HFF-Myc (cell line): ENCODE measurements around the gene SLC38A1.

Experiments
- DNase-seq: peaks from one replicate; pipeline ENCODE4 v3.0.0-alpha.2; 2011; ENCODE audit warnings: low read depth; ENCODE audit errors: extremely low read depth
- H3K4me3 ChIP-seq: replicated peaks from 2 replicates; pipeline ENCODE4 v1.5.1; 2011; ENCODE audit warnings: low read depth, mild to moderate bottlenecking, control low read depth, low read length
- TF ChIP-seq, protein P1 (sequence below): IDR thresholded peaks from 2 replicates; pipeline ENCODE4 v1.5.1; 2012; ENCODE audit warnings: mild to moderate bottlenecking, low read depth, low read length, control low read depth; ENCODE audit errors: missing control alignments

Gene SLC38A1

GRCh38 chr12:46269429-46270241 lies 792 bp upstream of the SLC38A1 start:
- TF ChIP-seq, protein P1, sequence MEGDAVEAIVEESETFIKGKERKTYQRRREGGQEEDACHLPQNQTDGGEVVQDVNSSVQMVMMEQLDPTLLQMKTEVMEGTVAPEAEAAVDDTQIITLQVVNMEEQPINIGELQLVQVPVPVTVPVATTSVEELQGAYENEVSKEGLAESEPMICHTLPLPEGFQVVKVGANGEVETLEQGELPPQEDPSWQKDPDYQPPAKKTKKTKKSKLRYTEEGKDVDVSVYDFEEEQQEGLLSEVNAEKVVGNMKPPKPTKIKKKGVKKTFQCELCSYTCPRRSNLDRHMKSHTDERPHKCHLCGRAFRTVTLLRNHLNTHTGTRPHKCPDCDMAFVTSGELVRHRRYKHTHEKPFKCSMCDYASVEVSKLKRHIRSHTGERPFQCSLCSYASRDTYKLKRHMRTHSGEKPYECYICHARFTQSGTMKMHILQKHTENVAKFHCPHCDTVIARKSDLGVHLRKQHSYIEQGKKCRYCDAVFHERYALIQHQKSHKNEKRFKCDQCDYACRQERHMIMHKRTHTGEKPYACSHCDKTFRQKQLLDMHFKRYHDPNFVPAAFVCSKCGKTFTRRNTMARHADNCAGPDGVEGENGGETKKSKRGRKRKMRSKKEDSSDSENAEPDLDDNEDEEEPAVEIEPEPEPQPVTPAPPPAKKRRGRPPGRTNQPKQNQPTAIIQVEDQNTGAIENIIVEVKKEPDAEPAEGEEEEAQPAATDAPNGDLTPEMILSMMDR, result no peak
- DNase-seq, result no peak
- H3K4me3 ChIP-seq, result peak overlapping the region; percentile 91

DNA sequence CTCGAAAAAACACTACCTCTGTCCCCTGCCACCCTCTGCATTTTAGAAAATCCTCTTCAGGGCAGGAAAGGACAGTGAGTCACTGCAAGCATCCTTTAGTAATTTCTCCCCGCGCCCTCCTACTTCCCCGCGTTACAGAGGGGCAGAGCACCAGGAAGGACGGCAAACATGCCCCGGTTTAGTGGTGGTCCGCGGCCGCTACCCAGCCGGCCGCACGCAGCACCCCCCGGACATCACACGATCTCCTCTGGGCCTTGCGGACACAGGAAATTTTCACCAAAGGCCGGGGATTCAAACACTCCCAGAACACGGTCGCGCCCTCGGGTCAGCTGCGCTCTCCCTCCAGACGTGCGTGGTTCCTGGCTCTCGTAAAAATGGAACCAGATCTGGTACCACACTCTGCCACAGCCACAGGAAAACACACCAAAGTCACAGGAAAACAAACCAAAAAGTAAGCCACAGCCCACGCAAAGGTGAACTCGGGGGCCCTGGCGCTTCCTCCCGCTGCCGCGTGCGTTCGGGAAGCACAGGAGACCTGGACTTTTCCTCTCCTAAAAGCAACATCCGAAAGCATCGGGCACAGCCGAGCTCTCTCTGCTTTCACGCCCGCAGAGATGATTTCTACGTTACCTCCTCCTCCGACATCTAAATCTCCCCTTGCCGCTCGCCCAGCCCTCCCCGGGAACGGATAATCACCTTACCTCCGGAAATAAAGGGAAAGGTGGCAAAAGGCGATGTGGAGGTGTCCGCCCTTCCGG lies 839 bp downstream of the SLC38A1 start:
- TF ChIP-seq, protein P1, result no peak
- H3K4me3 ChIP-seq, result peak overlapping the region; percentile 91
- DNase-seq, result no peak

DNA sequence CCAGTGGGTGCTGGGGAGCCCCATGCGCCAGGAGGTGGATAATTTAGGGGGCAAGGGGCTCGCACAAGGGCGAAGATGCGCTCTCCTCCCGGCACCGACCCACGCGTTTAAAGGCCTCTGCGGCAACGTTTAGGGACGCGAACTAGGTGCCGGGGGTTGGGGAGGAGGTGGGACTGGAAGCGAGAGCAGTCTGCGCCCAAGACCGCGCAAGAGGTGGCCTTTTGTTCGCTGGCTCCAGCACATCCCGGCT lies 1.3 kb downstream of the SLC38A1 start:
- DNase-seq, result no peak
- H3K4me3 ChIP-seq, result peak overlapping the region; percentile 91
- TF ChIP-seq, protein P1, result no peak

- H3K4me3 ChIP-seq, result peak overlapping the region; percentile 91
- TF ChIP-seq, protein P1, result no peak
- DNase-seq, result no peak
Observed at GRCh38 chr12:46266869-46267574, 1.8 kb downstream of the SLC38A1 start.

DNA sequence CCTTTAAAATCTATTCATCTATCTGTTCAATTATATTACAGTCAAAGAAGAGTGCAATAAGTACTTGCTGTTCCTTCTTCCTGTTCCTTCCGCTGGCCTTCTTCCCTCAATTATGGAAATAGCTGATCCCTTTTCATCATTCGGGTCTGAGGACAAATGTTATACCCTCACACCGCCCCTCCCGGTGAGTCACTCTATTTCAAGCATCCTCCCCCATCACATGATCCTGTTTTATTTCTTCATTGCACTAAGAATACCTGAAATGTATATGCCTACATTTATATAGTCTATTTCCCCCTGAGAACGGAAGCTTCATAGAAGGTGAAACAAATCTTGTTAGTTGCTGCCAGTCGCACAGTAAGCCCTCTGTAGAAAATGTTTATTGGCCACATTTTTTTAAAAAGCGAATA lies 2.5 kb downstream of the SLC38A1 start:
- peak overlapping the region; percentile 91 for H3K4me3 ChIP-seq
- TF ChIP-seq, protein P1, result no peak
- peak; percentile 44 for DNase-seq

- H3K4me3 ChIP-seq, result peak overlapping the region; percentile 91
- DNase-seq, result no peak
- TF ChIP-seq, protein P1, result no peak
Observed at GRCh38 chr12:46265734-46266133, 3.1 kb downstream of the SLC38A1 start.
